GM21529 (cell line): ENCODE data around the gene SRMS.

Source experiments
- ATAC-seq: cut with Tn5 transposase; IDR thresholded peaks from one replicate; pipeline ENCODE4 v1.9.1; 2021; ENCODE audit not compliant: unreplicated experiment

The SRMS gene

GRCh38 chr20:63553933-63554290 lies 6.4 kb upstream of the SRMS start, which contains the start of gene FNDC11:
TSS of gene FNDC11 (plus strand) at chr20:63554159. CDS start at chr20:63555664, 1,505 bp downstream.
- ATAC-seq: peak; percentile 19

DNA sequence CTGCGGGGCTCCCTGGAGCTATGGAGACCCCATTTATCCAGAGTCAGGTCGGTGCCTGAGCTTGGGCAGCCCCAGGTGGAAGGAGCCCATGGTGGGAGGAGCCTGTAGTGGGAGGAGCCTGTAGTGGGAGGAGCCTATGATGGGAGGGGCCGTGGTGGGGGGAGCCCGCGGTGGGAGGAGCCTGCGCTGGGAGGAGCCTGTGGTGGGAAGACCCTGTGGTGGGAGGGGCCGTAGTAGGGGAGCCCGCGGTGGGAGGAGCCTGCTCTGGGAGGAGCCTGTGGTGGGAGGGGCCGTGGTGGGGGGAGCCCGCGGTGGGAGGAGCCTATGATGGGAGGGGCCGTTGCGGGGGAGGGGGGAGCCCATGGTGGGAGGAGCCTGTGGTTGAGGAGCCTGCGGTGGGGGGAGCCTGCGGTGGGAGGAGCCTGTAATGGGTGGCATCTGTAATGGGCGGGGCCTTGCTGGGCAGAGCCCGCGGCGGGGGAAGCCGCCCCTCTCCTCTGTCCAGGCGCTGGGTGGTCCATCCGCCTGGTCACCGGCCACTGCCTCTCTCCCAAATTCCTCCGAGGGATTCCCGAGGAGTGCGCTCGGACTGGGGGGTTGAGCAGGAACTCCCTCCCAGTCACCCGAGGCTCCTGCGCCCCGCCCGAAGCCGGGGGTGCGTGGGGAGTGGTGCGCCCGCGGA lies 5.8 kb upstream of the SRMS start:
- ATAC-seq: peak; percentile 31

GRCh38 chr20:63552481-63553249 lies 5.1 kb upstream of the SRMS start:
- peak; percentile 36 for ATAC-seq

GRCh38 chr20:63551068-63551467 lies 3.5 kb upstream of the SRMS start:
- no peak for ATAC-seq

DNA sequence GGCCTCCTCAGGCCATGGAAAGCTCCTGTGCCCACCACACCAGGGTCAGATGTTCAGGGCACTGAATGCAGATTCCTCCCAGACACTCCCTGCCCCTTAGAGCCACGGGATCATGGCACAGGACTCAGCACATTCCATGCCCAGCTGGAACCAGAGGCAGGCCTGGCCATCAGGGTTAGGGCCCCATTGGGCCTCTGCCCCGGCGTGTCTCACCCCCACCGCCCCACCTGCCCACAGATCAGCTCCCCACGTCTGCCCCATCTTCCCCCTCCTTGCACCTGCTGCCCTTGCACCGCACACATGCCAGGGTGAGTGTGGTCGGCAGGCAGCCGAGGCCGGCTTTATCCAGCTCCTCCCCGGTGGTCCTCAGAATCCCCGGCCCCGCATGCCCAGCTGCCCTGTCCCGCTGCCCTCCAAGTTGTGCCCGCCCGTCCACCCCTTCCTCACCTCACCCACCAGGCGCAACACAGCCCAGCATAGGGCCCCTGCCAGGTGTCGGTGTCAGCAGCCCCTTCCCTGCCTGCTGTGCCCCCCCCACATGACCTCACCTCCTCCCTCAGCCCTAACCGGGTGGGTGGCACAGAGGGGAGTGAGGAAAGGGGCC lies 2.2 kb upstream of the SRMS start:
- ATAC-seq: no peak

- ATAC-seq: no peak
These were observed 1.5 kb upstream of the SRMS start for GRCh38 chr20:63549019-63549418.

- no peak for ATAC-seq
These were observed 993 bp upstream of the SRMS start for GRCh38 chr20:63548542-63548941.

DNA sequence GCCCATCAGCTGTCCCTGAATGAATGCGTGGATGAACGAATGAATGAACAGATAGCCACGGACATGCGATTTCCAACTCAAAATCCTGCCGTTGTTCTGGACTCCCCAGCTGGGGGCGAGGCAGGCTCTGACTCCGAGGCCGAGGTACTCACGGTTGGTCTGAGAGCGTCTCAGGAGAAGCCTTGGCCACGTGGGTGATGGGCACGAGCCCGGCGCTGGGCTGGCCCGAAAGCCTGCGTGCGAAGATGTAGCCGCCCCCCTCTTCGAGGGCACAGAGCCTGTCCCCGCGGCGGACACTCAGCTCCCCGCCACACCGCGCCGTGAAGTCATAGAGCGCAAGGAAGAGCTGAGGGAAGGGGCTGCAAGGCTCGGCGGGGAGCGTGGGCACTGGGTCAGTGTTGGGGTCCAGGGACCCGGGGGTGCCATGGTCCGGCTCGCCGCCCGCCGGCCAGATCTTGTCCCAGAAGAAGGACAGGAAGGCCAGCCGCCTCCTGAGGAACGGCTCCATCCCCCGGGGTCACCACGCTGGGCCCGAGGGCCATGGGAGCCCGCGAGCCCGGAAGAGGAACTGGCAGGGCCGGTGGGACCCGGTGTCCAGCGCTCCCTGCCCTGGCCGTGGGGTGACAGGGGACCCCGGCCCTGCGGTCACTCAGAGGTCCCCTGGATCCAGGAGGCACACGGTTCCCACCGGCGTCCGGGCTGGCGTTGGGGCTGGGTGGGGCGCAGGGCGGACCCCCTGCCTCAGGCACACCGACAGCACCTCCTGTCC lies 409 bp downstream of the SRMS start:
- ATAC-seq: no peak

DNA sequence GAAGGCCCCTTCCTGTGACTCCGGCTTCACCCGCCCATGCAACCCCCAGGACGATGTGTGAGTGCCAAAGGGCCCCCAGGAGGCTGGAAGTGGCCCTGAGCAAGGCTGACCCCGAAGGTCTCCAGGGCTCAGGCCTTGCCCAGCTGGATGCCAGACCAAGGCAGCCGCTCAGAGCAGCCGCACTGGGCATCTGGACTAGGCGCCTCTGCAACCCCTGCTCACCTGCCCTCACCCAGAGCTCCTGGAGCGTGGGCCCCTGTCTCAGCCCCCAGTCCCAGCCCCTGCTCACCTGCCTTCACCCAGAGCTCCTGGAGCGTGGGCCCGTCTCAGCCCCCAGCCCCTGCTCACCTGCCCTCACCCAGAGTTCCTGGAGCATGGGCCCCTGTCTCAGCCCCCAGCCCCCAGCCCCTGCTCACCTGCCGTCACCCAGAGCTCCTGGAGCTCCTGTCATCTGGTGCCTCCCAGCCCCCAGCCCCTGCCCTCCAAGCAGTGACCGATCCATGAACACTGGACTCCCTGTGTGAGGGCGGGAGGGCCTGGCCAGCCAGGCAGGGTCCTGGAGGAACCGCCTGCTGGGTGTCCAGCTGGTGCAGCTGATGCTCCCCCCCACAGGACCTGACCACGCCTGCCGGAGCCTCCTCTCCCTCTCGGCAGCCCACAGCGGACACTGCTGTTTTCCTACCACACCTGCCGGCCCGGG lies 1.1 kb downstream of the SRMS start:
- ATAC-seq: no peak

DNA sequence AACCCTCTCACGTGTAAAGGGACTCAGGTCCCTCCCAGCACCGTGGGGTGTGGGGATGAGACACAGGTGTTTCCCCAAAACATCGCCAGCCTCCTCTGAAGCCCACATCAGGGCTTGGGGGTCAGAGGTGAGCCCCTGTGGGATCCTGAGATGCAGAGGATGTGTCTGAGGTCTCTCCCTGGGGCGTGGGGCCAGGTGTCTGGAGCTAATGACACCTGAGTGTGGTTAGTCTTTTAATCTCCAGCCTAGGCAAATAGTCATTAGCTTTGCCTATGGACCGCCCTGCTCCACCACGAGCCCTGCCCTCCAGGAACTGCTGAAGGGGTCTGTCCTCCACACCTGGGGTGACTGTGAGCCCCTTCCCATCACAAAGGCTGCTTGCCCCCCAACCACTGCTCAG lies 1.7 kb downstream of the SRMS start:
- no peak for ATAC-seq

- no peak for ATAC-seq
These were observed 2.5 kb downstream of the SRMS start for GRCh38 chr20:63544958-63545516.

- ATAC-seq: no peak
These were observed 3.1 kb downstream of the SRMS start for GRCh38 chr20:63544241-63544957.

DNA sequence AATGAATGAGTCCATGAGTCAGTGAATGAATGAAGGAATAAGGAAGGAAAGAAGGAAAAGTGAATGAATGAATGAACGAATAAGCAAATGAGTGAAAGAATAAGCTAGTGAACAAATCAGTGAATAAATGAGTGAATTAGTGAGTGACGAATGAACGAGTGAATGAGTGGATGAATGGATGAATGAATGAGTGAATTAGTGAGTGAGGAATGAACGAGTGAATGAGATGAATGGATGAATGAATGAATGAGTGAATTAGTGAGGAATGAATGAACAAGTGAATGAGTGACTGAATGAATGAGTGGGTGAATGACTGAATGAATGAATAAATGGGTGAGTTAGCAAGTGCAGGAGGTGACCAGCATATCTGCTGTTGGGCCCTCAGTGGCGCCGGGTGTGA lies 3.8 kb downstream of the SRMS start:
- ATAC-seq: no peak

DNA sequence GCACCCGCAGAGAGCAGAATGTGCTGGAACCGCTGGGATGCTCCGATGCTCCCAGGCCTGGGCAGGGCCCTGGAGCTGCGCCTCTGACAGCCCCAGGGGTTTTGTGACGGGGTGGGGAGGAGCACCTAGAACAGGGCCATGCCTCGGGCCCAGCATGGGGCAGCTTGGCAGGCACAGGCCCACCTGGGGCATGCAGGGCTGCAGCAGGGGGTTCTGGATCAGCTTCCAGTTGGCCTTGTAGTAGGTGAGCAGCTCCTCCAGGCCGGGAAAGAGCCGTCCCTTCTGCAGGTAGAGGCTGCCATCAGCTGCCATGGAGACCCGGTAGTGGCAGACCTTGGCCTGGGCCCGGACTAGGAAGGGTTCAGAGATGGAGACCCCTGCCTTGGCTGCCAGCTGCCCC lies 4.4 kb downstream of the SRMS start:
- no peak for ATAC-seq

GRCh38 chr20:63542696-63543095 lies 4.9 kb downstream of the SRMS start:
- ATAC-seq: no peak

DNA sequence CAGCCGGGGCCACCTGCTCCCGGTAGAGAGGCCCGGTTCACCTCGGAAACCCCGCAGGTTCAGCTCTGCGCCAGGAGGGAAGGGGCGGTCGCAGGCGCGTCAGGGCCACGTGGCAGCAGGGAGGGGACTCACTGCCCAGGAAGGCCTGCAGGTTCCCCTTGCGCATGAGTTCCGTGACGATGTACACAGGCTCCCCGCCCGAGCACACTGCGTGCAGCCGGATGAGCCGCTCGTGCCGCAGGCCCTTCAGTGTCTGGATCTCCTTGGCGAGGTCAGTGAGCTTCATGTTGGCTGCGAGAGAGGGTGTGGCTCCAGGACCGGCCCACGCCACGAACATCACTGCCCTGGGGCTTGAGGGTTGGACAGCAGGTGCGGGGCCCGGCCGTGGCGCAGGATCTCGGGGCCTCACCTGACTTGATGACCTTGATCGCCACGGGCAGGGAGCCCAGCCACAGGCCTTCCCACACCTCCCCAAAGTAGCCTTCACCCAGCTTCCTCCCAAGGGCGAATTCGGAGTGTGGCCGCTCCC lies 5.5 kb downstream of the SRMS start:
- no peak for ATAC-seq

GRCh38 chr20:63541371-63541770 lies 6.2 kb downstream of the SRMS start:
- ATAC-seq: no peak

DNA sequence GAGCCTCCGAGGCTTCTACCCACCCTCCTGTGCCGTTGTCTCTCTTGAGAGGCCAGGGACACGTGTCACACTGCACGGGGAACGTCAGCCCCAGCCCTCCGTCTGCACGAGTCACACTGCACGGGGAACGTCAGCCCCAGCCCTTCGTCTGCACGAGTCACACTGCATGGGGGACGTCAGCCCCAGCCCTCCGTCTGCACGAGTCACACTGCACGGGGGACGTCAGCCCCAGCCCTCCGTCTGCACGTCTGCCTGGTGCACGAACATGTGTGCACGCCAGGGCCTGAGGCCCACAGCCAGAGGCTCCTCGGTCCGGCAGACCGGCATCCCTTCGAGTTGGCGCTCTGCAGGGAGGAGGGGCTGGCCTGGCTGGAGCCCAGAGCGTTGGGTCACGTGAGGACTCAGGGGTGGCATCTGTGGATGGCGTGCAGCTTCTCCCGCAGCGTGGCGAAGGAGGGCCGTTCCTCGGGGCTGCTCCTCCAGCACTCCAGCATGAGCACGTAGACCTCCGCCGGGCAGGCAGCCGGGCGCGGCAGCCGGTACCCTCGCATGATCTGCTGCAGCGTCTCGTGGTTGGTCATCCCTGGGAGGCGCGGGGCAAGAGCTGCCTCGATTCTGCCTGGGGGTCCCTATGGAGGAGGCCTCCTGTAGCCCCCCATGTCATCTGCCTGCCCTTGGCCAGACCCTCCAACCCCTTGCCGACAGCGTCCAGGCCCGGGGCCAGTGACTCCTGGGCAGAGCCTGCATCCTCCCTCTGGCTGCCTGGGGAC lies 6.9 kb downstream of the SRMS start:
- no peak for ATAC-seq
